MM.1S (cell line): ENCODE data around the gene ACTG1.

ENCODE experiments used
- CTCF ChIP-seq: fragments of 300-600 bp; sonication (generic); IDR thresholded peaks from 2 replicates; pipeline ENCODE4 v1.5.1; 2016; ENCODE audit warnings: antibody characterized with exemption, low read length, mixed read lengths
- EZH2 ChIP-seq: fragments of 300-600 bp; sonication (generic); optimal IDR thresholded peaks from 2 replicates; pipeline ENCODE3; 2017; ENCODE audit warnings: low read depth, mild to moderate bottlenecking, antibody characterized with exemption, low read length, mixed read lengths
- EZH2phosphoT487 ChIP-seq: fragments of 300-600 bp; sonication (generic); IDR thresholded peaks from 2 replicates; pipeline ENCODE4 v1.6.1; 2018; ENCODE audit warnings: antibody characterized with exemption, low read length

GRCh38 chr17:81524865-81525159 is 12.2 kb upstream of the ACTG1 start:
- TF ChIP-seq CTCF (no peak), EZH2phosphoT487 (no peak), EZH2 (no peak)
